HepG2 (cell line): ENCODE data around the gene RAD23A. TPM values are rescaled to one million over a fixed set of nuclear protein-coding genes. Genes with fewer than 3 reads are reported as not detected.

ENCODE experiments used
- ARNT2 ChIP-seq: sonication (generic); formaldehyde crosslinking; IDR thresholded peaks from 2 replicates; pipeline ENCODE4 v1.8.0; 2022; ENCODE audit warnings: mild to moderate bottlenecking, low read depth, missing genetic modification reagents, moderate library complexity
- CCDC6 ChIP-seq: sonication (generic); formaldehyde crosslinking; IDR thresholded peaks from 2 replicates; pipeline ENCODE4 v1.8.1; 2022; ENCODE audit warnings: mild to moderate bottlenecking, missing genetic modification reagents, moderate library complexity
- CHCHD3 ChIP-seq: sonication (generic); formaldehyde crosslinking; IDR thresholded peaks from 2 replicates; pipeline ENCODE4 v1.8.0; 2022; ENCODE audit warnings: mild to moderate bottlenecking, missing genetic modification reagents, moderate library complexity
- CHD4 ChIP-seq: fragments of 200-600 bp; sonication (generic); IDR thresholded peaks from 2 replicates; pipeline ENCODE4 v1.7.0; 2017; ENCODE audit warnings: mild to moderate bottlenecking, low read length, borderline replicate concordance
- ESRRA ChIP-seq: sonication (generic); formaldehyde crosslinking; IDR thresholded peaks from 2 replicates; pipeline ENCODE4 v1.5.1; 2020; ENCODE audit warnings: mild to moderate bottlenecking, low read depth, missing genetic modification reagents
- FOXO1 ChIP-seq: sonication (generic); formaldehyde crosslinking; IDR thresholded peaks from 2 replicates; pipeline ENCODE4 v1.4.0; 2020; ENCODE audit warnings: missing genetic modification reagents
- IRF2 ChIP-seq: IDR thresholded peaks from 2 replicates; pipeline ENCODE4 v1.6.1; 2018; ENCODE audit warnings: missing genetic modification reagents, missing compliant biosample characterization
- KDM5B ChIP-seq: sonication (generic); formaldehyde crosslinking; IDR thresholded peaks from 2 replicates; pipeline ENCODE4 v1.4.0; 2020; ENCODE audit warnings: missing genetic modification reagents, mild to moderate bottlenecking, borderline replicate concordance
- KIAA2018 ChIP-seq: sonication (generic); formaldehyde crosslinking; IDR thresholded peaks from 2 replicates; pipeline ENCODE4 v1.5.0; 2020; ENCODE audit warnings: mild to moderate bottlenecking, missing genetic modification reagents, borderline replicate concordance
- NPAS2 ChIP-seq: sonication (generic); formaldehyde crosslinking; IDR thresholded peaks from 2 replicates; pipeline ENCODE4 v1.8.0; 2022; ENCODE audit warnings: mild to moderate bottlenecking, missing genetic modification reagents, borderline replicate concordance
- PAF1 ChIP-seq: IDR thresholded peaks from 2 replicates; pipeline ENCODE4 v1.6.1; 2016; ENCODE audit warnings: missing genetic modification reagents, missing compliant biosample characterization
- RFX3 ChIP-seq: IDR thresholded peaks from 2 replicates; pipeline ENCODE4 v1.6.1; 2016; ENCODE audit warnings: missing biosample characterization, missing genetic modification reagents
- SPEN ChIP-seq: sonication (generic); formaldehyde crosslinking; IDR thresholded peaks from 2 replicates; pipeline ENCODE4 v1.5.1; 2020; ENCODE audit warnings: low read depth, mild to moderate bottlenecking, missing genetic modification reagents
- TCF7L2 ChIP-seq: IDR thresholded peaks from 2 replicates; pipeline ENCODE4 v1.6.1; 2011; ENCODE audit warnings: mild to moderate bottlenecking, low read depth, low read length, moderate library complexity
- ZFP36L2 ChIP-seq: sonication (generic); formaldehyde crosslinking; IDR thresholded peaks from 2 replicates; pipeline ENCODE4 v1.4.0; 2020; ENCODE audit warnings: missing genetic modification reagents
- ZFX ChIP-seq: sonication (generic); formaldehyde crosslinking; IDR thresholded peaks from 2 replicates; pipeline ENCODE4 v1.4.0; 2020; ENCODE audit warnings: mild to moderate bottlenecking, low read depth, missing genetic modification reagents, moderate library complexity
- ZNF124 ChIP-seq: sonication (generic); formaldehyde crosslinking; IDR thresholded peaks from 2 replicates; pipeline ENCODE4 v1.4.0; 2020; ENCODE audit warnings: missing genetic modification reagents
- ZNF232 ChIP-seq: sonication (generic); formaldehyde crosslinking; IDR thresholded peaks from 2 replicates; pipeline ENCODE4 v1.4.0; 2020; ENCODE audit warnings: missing genetic modification reagents, borderline replicate concordance
- ZNF235 ChIP-seq: sonication (generic); formaldehyde crosslinking; IDR thresholded peaks from 2 replicates; pipeline ENCODE4 v1.8.1; 2023; ENCODE audit warnings: mild to moderate bottlenecking, missing genetic modification reagents, borderline replicate concordance
- ZNF552 ChIP-seq: sonication (generic); formaldehyde crosslinking; IDR thresholded peaks from 2 replicates; pipeline ENCODE4 v1.9.0; 2022; ENCODE audit warnings: missing genetic modification reagents, mild to moderate bottlenecking, borderline replicate concordance
- ZNF605 ChIP-seq: sonication (generic); formaldehyde crosslinking; IDR thresholded peaks from 2 replicates; pipeline ENCODE4 v1.8.0; 2022; ENCODE audit warnings: mild to moderate bottlenecking, missing genetic modification reagents
- ZNF660 ChIP-seq: sonication (generic); formaldehyde crosslinking; IDR thresholded peaks from 2 replicates; pipeline ENCODE4 v1.5.1; 2020; ENCODE audit warnings: mild to moderate bottlenecking, low read depth, missing genetic modification reagents, borderline replicate concordance
- ZNF703 ChIP-seq: sonication (generic); formaldehyde crosslinking; IDR thresholded peaks from 2 replicates; pipeline ENCODE4 v1.5.1; 2020; ENCODE audit warnings: missing genetic modification reagents, mild to moderate bottlenecking, moderate library complexity, borderline replicate concordance
- polyA plus RNA-seq, 8 experiments: library from polyadenylated mRNA; depleted of rRNA in 3 of 8; stranded (reverse) in 7 of 8; unstranded in 1 of 8; fragments of >200 nt; fragmentation: Illumina TruSeq in 4 of 8; extraction: Trizol in 4 of 8; gene quantifications; 2 replicates each; pipeline versions ENCODE4 v1.2.1 to v1.2.3, GENCODE V29; 2011 to 2016; ENCODE audit warnings: low read depth in 4 of 8, missing spikeins in 1 of 8, mixed read lengths in 1 of 8; ENCODE audit not compliant: insufficient read depth in 1 of 8
- total RNA-seq, 5 experiments: library from RNA; depleted of rRNA; stranded (reverse); fragments of >200 nt; fragmentation: Illumina TruSeq; extraction: Trizol; gene quantifications; 2 replicates each; pipeline ENCODE4 v1.2.3, GENCODE V29; 2016; ENCODE audit warnings: low read depth in 1 of 5

The RAD23A gene
- total and polyA plus RNA-seq, 2 of the 13 experiments (the other 11 are each of a cell fraction or from before 2014, with no cell fraction given): 42.5 to 54.2 TPM

- TF ChIP-seq KDM5B (CRISPR knock-in tag) (peak; percentile 88), RFX3 (no peak), PAF1 (CRISPR knock-in tag) (no peak), ZNF232 (CRISPR knock-in tag) (peak; percentile 65; the same call in 1 of the 2 replicates), ZNF660 (CRISPR knock-in tag) (no peak), FOXO1 (CRISPR knock-in tag) (0 out of 2 replicates have a peak, but pooled peaks have one; percentile 11), TCF7L2 (no peak), ZNF605 (CRISPR knock-in tag) (no peak), NPAS2 (CRISPR knock-in tag) (no peak), ZNF124 (CRISPR knock-in tag) (peak; percentile 30; the same call in 1 of the 2 replicates), ZNF235 (CRISPR knock-in tag) (peak; percentile 63; the same call in 1 of the 2 replicates), ZFX (CRISPR knock-in tag) (peak; percentile 84), CCDC6 (no peak), IRF2 (CRISPR knock-in tag) (peak; percentile 89), SPEN (no peak), CHD4 (peak; percentile 56; the same call in 1 of the 2 replicates), ZNF703 (no peak), CHCHD3 (CRISPR knock-in tag) (no peak), ZNF552 (CRISPR knock-in tag) (0 out of 2 replicates have a peak, but pooled peaks have one; percentile 69), ESRRA (CRISPR knock-in tag) (0 out of 2 replicates have a peak, but pooled peaks have one; percentile 18), ZFP36L2 (CRISPR knock-in tag) (no peak), KIAA2018 (CRISPR knock-in tag) (no peak), ARNT2 (CRISPR knock-in tag) (peak; percentile 79)
Measured at GRCh38 chr19:12937927-12938778, 7.5 kb upstream of the RAD23A start, which contains the start of gene CALR (continued).
